Measurements from ENCODE around the gene CA11.
"Not testable (repeated sequence)": the region's sequence is repeated elsewhere in the genome, so short reads cannot be mapped to it uniquely, and the experiment has no call there.

The CA11 gene

DNA sequence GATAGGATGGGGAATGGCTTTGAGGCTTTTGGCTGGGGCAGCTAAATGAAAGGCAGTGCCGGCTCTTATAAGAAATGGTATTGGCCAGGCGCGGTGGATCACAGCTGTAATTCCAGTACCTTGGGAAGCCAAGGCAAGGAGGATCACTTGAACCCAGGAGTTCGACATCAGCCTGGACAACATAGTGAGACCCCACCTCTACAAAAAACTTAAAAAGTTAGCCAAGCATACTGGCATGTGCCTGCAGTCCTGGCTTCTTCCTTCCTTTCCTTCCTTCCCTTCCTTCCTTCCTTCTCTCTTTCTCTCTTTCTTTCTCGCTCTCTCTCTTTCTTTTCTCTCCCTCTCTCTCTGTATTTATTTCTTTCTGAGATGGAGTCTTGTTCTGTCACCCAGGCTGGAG lies 3.1 kb downstream of the CA11 start:
- DNase-seq (ENCODE audit: low read depth in 1 of 2, low spot score in 1 of 2): no peak

DNA sequence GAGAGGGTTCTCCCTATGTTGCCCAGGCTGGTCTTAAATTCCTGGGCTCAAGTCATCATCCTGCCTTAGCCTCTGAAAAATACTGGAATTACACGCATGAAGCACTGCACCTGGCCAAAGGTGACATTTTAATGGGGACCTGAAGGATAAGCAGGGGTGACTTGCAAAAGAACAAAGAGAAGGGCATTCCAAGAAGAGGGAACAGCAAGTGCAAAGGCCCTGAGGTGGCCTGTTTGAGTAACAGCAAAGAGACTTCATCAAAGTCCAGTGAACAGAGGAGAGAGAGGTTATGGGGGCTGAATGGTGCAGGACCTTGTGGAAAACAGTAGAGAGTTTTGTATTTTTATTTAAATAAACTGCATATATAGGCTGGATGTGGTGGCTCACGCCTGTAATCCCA lies 4.1 kb downstream of the CA11 start:
- no peak for DNase-seq (ENCODE audit: low read depth in 1 of 2, low spot score in 1 of 2)

DNA sequence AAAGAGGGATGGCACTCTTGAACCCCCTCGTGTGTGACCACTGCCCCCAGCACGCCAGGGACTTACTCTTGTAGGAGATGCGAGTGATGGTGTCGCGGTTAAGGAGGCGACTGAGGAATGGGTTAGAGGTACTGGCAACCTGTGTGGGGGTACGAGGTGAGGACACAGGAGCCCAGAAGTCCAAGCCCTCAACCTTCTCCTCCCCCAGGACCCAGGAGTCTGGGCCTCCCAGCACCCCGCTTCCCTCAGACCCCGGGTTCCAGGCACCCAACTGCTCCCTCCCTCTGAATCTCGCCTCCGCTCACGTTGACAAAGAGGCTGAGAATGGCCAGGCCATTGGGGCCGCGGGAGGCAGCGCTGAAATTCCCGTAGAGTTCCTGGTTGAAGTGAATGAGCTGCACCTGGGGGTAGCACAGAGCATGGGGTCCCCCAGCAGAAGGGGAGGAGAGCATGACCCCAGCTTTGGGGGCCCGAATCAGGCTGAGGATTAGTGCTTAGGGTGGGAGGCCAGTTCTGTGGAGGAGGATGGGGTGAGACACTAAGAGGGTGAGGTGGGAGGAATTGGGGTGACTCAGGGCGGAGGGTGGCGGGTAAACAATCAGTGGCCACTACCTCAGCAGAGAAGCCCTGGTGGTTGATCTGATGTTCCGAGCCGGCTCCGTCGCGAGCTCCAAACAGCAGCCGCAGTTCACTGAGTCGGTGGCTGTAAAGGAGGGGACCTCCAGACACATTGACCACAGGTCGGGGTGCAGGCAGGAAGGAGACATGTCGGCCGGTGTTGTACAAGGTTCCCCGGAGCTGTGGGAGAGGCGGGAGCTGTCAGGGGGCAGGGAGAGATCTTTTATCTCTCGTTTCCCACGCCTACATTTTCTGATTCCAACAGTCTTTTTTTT lies 6.3 kb downstream of the CA11 start:
- no peak for DNase-seq (ENCODE audit: low read depth in 1 of 2, low spot score in 1 of 2)

DNA sequence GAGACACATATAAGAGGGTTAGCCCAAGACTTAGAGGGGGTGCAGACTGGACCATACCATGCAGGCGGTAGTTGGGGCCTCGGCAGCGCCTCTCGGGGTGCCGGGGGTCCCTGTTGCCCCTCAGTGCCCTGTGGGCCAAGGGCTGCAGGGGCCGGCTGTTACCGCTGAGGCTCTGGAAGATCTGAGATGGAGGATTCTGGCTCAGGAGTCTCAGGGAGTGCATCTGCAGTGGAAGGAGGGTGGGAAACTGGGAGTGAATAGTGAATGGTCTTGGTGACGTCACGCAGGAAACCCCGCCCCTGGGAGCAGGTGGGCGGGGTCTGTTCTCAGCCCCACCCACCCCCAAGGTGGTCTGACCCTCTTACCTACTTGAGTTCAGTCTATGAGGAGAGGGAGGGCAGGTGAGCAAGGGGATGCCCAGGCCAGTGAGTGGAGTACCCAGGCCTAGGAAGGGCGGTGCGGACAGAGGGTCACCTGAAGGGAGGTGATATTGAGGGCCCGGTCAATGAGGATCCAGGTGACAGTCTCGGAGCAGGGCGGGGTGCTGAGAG lies 7.1 kb downstream of the CA11 start:
- no peak for DNase-seq (ENCODE audit: low read depth in 1 of 2, low spot score in 1 of 2)

DNA sequence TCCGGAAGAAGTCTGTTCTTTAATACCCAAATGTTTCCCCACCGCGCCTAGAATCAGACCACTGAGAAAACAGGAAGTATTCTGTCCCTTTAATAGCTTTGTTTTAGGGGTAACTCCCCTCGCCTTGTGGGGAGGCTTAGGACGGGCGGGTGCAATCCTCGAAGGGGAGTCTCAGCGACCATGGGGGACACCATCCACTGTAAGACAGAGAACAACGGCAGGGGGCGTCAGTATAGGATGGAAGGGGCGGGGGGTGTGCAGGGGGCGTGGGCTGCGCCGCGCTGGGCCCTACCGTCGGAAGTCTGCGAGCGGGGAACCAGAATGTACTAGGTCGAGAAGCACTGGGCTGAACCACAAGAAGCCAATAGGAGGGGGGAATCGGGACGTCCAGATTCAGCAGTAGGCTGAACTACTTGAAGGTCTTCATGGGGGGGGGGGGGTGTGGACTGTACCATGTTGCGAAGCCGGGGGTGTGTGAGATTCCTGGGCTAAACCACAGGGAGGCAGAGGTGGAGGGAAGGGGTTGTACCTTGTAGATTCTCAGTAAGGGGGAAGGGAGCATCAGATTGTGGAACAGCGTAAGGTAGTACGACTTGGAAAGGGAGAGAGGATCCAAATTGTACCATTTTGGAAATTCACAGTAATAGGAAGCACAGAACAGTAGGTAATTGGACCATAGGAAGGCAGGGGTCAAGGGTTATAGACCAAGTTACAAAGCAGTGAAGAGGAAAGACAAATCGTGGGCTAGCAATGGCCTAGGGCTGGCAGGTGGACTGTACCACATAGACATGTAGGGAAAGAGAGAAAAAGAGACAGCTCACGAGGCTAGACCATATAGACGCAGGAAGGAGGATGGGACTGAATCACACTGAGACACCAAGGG lies 7.8 kb downstream of the CA11 start:
- peak; percentile 59 to 71 for DNase-seq (ENCODE audit: low read depth in 1 of 2, low spot score in 1 of 2)

DNA sequence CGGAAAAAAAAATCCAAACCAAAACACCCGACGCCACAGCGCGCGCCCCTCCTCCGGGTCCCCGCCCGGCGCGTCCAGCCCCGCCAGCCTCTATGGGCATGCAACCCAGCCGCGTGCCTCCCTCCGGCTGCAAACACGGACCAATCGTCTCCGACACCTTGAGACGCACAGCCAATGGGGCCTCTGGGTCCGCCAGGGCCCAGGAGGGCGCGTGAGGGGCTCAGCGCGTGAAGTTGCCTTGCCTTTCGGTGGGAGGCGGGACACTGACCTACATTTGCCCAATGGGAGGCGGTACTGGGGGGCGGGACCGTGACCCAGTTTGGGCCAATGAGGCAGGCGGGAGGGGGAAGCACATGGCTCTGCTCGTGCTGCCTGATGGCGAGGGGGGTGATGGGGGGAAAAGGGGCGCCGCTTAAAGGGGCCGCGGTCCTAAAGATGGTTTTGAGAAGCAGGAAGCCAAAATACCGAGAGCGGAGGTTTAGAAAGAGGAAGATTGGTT lies 8.5 kb downstream of the CA11 start:
- peak; percentile 99 for DNase-seq (ENCODE audit: low read depth in 1 of 2, low spot score in 1 of 2)

DNA sequence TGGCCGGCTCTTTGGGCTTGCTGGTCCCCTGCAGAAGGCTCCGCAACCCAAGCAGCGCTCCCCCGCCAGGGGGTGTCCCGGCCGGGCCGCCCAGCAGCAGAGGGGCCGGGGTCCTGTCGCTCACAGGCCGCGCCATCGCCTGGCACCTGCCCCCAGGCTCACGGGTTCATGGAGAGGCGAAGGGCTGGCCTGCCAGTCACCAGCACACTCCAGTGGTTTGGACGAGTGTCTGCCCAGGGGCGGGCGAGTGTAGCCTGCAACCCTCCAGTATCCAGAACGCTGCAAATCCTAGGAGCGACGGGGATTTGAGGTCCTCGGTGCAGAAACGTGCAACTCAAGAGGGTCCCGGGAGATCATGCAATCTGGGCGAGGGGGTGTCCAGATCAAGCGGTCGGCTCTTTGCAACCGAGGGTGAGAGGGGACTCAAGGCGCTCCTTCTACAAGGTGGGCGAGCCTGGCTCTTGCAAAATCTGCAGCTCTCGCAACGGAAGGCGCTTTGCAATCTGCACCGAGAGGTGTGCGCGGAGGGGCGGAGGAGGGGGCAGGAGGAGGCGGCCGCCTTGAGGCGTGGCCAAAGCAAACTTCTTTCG lies 9.0 kb downstream of the CA11 start, which contains the start of gene DBP:
TSS of gene DBP (minus strand) at position 521 of the 590 bp plus-strand sequence. CDS start at position 136, 385 bp downstream.
- no peak for DNase-seq (ENCODE audit: low read depth in 1 of 2, low spot score in 1 of 2)

DNA sequence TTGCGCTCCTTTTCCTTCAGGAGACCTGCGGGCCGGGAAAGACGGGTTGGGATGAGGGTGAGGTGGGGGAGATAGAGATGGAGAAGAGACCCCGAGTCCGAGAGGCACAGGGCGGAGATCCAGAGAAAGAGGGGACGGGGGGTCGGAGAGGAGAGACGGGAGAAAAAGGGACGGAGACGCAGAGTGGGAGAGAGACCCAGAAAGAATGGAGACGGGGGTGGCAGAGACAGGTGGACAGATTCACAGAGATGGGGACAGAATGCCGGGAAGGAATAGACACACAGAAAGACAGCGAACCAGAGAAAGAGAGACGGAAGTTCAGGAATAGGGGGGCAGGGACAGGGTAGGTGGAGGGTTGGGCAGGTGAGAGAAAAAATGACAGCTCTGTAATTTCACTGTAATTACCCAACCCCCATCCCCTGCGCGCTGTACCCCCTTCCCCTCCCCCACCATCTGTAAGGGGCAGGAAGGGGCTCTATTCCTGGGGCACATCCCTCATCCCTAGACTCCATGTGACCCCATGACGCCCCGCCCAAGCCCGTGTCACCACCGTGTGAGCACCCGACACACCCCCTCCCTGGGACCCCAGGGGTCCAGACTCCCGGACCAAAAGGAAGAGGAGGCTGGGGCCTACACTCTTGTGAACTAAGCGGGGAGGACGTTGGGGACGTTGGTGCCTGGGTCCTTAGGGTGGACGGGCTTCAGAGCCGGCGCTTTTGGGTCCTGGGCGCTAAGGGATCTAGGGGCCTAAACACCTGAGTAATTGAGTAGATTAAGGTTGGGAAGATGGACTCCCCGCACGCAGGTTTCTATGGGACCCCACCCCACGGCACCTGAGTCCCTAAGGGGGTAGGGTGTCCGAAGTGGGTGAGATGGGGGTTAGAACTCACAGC lies 9.8 kb downstream of the CA11 start:
- no peak for DNase-seq (ENCODE audit: low read depth in 1 of 2, low spot score in 1 of 2)

DNA sequence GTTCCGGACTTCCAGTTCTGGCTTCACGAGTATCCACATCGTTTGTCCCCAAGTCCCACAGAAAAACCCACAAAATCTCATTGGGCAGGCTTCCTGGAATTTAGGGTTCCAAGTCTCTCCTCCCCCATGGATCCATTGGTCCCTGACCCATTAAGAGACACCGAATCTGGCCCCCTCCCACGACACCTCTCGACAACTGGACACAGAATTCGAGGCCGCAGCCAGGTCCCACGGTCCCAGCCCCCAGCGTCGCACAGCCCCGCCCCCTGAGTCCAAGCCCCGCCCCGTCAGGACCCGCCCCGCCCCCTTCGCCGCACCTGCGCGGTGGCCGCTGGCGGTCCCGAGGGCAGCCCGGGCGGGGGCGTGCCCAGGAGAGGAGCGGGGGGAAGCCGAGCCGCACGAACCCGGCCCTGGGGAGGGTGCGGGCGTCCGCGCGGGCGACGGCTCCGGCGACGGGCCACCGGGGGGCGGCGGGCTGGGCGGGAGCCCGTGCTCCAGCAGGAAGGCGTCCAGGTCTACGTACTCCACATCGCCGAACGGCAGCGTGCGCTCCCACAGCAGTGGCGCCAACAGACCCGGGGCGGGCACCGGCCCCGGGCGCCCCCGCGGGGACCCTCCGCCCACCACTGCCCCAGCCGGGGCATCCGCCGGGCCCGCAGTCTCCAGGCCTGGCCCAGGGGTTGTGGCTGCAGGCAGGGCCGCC lies 10.6 kb downstream of the CA11 start:
- DNase-seq (ENCODE audit: low read depth in 1 of 2, low spot score in 1 of 2): peak; percentile 57 to 69

DNA sequence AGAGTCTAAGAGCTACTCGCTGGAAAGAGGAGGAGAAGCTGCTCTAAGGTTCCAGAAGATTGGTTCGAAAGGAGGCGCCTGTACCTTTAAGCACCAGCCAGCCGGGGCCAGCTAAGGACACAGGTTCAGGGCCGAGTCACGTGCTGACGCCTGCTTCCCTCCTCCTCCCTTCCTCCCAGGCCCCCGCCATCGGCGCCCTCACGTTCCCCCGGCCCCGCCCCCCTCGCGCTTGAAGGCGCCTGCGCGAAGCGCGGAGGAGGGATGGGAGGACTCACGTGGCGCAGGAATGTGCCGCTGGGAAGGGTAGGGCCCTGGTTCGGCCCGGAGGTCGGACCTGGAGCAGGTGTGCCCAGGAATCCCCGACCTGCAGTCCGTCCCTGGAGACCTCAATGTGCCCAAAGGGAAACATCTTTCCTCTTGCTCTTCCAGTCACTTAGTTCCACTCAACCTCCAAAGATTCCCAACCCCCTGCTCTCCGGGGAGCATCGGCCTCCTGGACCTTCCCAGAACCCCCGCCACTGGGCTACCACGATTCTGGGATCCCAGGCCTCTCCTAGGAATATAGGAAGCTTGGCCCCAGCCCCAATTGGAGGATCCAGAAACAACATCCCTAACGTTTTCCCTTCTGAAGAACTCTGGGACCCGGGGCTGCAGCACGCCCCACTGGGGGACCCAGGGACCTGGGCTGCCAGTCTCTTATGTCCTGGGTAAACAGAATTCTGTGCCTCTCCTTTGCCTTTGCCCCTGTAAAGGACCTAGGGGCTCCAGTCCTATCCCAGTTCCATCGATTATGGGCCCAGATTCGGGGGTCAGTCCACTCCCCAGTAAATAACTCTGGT lies 11.3 kb downstream of the CA11 start:
- peak; percentile 83 to 85 for DNase-seq (ENCODE audit: low read depth in 1 of 2, low spot score in 1 of 2)

DNA sequence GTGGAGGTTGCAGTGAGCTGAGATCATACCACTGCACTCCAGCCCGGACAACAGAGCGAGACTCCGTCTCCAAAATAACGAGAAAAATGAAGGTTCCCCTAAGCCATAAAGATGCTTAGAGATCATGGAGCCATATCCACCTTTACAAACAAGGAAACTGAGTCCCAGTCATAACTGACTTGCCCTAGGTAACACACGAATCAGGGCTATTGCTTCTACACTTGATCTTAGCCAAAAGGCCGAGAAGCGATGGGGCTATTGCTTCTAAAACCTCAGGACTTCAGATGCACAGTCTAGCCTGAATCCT lies 12.0 kb downstream of the CA11 start:
- no peak for DNase-seq (ENCODE audit: low read depth in 1 of 2, low spot score in 1 of 2)

DNA sequence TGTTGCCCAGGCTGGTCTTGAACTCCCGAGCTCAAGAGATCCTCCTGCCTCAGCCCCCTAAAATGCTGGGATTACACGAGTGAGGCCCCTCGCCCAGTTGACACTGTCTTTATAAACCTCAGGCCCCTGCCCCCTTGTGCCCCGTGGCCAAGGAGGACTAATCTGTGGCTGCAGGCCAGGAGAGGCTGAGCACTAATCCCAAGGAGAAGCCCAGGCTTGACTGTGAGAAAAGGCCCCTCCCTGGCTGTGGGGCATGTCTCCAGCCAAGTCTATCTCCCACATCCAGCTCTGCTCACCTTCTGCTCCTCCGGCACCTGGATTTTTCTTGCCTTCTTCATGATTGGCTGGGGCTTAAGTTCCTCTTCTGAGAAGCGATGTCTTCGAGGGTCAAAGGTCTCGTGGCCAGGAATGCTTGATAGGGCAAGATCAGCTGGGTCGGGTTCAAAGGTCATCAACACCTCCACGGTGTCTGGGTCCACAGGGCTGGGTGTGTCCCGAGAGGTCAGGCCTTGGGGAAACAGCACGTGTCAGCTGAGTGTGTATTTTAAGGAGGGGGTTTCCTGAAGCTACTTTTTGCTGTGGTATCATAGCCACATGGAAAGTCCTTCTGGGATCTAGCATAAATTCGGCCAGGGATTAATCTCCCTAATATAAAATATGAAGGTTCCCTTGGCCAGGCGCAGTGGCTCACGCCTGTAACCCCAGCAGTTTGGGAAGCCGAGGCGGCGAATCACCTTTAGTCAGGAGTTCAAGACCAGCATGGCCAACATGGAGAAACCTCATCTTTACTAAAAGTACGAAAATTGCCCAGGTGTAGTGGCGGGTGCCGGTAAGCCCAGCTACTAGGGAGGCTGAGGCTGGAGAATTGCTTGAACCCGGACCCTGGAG lies 12.6 kb downstream of the CA11 start:
- DNase-seq (ENCODE audit: low read depth in 1 of 2, low spot score in 1 of 2): no peak

DNA sequence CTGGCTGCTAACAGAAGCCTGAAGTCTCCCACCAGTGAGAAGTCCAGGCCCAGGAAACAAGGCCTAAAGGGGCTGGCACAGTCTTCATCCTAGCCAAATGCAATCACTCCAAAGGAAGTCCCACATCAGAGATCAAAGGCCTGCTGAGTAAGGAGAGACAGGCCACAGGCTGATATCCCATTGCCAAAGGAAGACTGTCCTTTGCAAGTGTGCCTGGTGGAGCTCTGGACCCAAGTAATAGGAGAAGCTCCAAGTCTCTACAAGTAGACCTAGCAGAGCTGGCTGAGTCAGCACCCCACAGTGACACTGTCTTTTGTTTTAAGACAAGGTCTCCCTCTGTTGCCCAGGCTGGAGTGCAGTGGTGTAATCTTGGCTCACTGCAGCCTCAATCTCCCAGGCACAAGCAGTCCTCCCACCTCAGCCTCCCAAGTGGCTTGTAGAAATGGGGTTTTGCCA lies 13.3 kb downstream of the CA11 start:
- no peak for DNase-seq (ENCODE audit: low read depth in 1 of 2, low spot score in 1 of 2)

DNA sequence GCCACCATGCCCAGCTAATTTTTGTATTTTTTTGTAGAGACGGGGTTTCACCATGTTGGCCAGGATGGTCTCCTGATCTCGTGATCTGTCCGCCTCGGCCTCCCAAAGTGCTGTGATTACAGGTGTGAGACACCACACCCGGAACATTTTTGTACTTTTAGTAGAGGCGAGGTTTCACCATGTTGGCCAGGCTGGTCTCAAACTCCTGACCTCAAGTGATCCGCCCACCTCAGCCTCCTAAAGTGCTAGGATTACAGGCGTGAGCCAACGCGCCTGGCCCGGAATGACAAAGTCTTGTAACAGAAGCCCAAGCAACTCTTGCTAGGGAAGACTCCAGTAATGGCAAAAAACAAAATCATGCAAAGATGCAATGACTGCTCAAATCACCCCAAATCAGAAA lies 13.7 kb downstream of the CA11 start:
- DNase-seq (ENCODE audit: low read depth in 1 of 2, low spot score in 1 of 2): not testable (repeated sequence)

DNA sequence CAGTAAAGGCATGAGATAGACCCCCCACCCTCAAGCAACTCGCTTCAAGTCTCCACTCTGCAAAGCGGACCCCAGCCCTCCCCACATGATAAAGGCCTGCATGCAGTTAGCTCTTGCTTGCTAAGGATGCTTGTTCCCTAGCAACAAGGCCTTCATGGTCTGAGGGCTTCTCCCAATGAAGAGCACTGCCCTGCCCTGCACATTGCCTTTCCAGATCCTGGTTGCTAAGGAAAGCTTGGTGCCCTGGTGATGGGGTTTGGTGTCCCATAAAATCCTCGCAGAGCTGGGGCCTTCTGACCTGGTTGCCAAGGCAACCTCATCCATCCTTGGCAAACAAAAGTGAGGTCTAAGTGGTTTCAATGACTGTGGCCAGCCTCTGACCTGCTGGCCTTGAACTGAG lies 14.8 kb downstream of the CA11 start:
- no peak for DNase-seq (ENCODE audit: low read depth in 1 of 2, low spot score in 1 of 2)

DNA sequence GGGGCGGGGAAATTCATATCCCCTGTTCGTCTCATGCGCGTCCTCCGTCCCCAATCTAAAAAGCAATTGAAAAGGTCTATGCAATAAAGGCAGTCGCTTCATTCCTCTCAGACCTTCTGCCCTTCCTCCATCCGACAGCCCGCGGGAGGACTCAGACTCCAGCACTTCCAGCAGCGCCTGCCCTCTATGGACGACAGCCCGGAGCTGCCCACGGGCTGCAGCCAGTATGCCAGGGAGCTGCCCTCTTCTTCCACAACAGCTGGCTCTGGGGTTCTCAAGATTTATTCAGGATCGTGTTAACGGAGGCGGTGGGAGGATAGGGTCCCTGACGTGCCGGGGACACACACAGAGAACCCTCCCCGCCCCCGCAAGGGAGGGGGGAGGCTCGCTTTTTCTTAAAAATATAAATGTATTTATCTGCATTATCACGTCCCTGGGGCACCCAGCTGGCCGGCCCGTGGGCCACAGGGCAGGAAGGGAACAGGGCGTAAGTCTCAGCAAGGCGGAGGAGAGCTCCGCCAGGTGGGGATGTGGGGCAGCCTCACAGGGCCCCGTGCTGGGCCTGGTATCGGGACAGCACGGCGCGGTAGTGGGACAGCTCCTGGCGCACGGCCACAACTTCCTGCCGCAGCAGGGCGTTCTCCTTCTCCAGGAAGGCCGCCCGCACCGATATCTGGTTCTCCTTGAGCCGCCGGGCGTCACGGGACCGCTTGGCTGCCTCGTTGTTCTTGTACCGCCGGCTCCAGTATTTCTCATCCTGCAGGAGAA lies 15.5 kb downstream of the CA11 start:
- no peak for DNase-seq (ENCODE audit: low read depth in 1 of 2, low spot score in 1 of 2)

All from activated T-helper 1 cell treated with anti-CD3 and anti-CD28 coated beads, Interleukin-2, amount 50 U/mL, for 16 hours (primary cell).